Measurements from ENCODE around the gene TRAF1. TPM values are rescaled to one million over a fixed set of nuclear protein-coding genes. Genes with fewer than 3 reads are reported as not detected.

The TRAF1 gene
- total RNA-seq, 1 experiment from 2014 or later, result 1.4 TPM

DNA sequence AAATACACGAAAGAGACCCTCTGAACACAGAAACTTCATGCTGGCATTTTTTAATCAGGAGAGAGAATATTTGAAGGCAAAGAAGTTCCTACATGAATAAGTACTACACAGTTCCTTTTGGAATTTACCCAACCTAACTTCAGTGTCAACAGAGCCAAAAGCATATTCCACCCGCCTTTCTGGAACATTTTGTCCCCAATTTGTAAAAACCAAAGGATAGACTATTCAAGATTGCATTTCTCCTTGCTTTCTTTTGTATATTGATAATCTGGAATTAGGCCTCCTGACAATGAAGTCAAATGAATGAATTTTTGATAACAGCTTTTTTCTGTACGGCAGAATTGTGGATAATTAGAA lies 39.4 kb upstream of the TRAF1 start:
- Histone ChIP-seq H4K8ac (replicated peaks; ENCODE audit: insufficient read length, low read depth, low read length) (no peak overlapping the region), H3K18ac (ENCODE audit: insufficient read length, low read depth, low read length) (no peak overlapping the region), H3T11ph (ENCODE audit: low read length) (no peak overlapping the region), H4K5ac (ENCODE audit: insufficient read length, low read depth, low read length) (no peak overlapping the region), H2BK12ac (ENCODE audit: insufficient read length, low read depth, low read length) (no peak overlapping the region), H2BK15ac (ENCODE audit: low read depth, low read length) (no peak overlapping the region), H2AFZ (ENCODE audit: low read length) (no peak overlapping the region), H3K9ac (ENCODE audit: extremely low read depth, insufficient read length, low read length) (no peak overlapping the region), H3K27ac (ENCODE audit: insufficient read length, low read depth, low read length) (no peak overlapping the region), H3K56ac (ENCODE audit: insufficient read length, low read depth, low read length) (no peak overlapping the region), H3K23me2 (ENCODE audit: insufficient read length, low read depth, low read length, poor library complexity, severe bottlenecking) (no peaks in the 10 kb centered on the region), H3K4ac (ENCODE audit: low read depth, low read length) (no peak overlapping the region), H3K9me3 (ENCODE audit: control insufficient read depth, low read depth, low read length) (no peaks in the 10 kb centered on the region), H4K20me1 (ENCODE audit: control insufficient read depth, insufficient read depth, insufficient read length) (no peaks in the 10 kb centered on the region), H4K91ac (ENCODE audit: insufficient read length, low read depth, low read length) (no peak overlapping the region), H2BK120ac (ENCODE audit: low read depth, low read length, poor library complexity, severe bottlenecking) (no peak overlapping the region), H2BK20ac (ENCODE audit: low read depth, low read length, poor library complexity, severe bottlenecking) (no peak overlapping the region), H3K14ac (ENCODE audit: insufficient read depth, low read length) (no peak overlapping the region), H3K27me3 (ENCODE audit: insufficient read depth, low read length) (no peaks in the 10 kb centered on the region), H3K4me1 (ENCODE audit: insufficient read depth, low read length) (peaks cover 2% of the 10 kb centered on the region; the same call in 1 of the 2 replicates), H3K79me1 (ENCODE audit: insufficient read depth, low read depth, low read length, poor library complexity, severe bottlenecking) (no peaks in the 10 kb centered on the region), H3K23ac (ENCODE audit: insufficient read length, low read depth, low read length) (no peak overlapping the region), H3K4me2 (ENCODE audit: insufficient read depth, insufficient read length, low read length) (no peak overlapping the region), H2AK5ac (ENCODE audit: insufficient read length, low read length) (no peak overlapping the region), H2BK5ac (ENCODE audit: insufficient read length, low read length) (no peak overlapping the region), H3K79me2 (ENCODE audit: insufficient read depth, low read length) (no peaks in the 10 kb centered on the region)
- WGBS (ENCODE audit: extremely low coverage, insufficient read length, low lambda C conversion rate), result no CpG with 5 or more reads among the region's 3 CpGs
- Mint-ChIP-seq H3K27ac (peak overlapping the region in 1 of 3 experiments; percentile 97; a peak in 3 of 7 replicates), H3K36me3 (ENCODE audit: insufficient read depth in 1 of 3, low read depth in 3 of 3) (no peaks in the 10 kb centered on the region), H3K4me3 (no peak overlapping the region), H3K27me3 (ENCODE audit: low read depth) (no peaks in the 10 kb centered on the region), H3K4me1 (peaks cover 23 to 33% of the 10 kb centered on the region in 2 experiments), H3K9me3 (no peaks in the 10 kb centered on the region)
- no peak for DNase-seq
- TF ChIP-seq, protein P1, sequence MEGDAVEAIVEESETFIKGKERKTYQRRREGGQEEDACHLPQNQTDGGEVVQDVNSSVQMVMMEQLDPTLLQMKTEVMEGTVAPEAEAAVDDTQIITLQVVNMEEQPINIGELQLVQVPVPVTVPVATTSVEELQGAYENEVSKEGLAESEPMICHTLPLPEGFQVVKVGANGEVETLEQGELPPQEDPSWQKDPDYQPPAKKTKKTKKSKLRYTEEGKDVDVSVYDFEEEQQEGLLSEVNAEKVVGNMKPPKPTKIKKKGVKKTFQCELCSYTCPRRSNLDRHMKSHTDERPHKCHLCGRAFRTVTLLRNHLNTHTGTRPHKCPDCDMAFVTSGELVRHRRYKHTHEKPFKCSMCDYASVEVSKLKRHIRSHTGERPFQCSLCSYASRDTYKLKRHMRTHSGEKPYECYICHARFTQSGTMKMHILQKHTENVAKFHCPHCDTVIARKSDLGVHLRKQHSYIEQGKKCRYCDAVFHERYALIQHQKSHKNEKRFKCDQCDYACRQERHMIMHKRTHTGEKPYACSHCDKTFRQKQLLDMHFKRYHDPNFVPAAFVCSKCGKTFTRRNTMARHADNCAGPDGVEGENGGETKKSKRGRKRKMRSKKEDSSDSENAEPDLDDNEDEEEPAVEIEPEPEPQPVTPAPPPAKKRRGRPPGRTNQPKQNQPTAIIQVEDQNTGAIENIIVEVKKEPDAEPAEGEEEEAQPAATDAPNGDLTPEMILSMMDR (conservative IDR thresholded peaks at IDR 0.05), result no peak
